ENCODE results near the gene TCP1.

Gene TCP1

GRCh38 chr6:159756508-159756907, 32.9 kb downstream of the TCP1 start:
- H3K4me1 ChIP-seq (ENCODE audit: low read length) = no peaks in the 10 kb centered on the region
- DNase-seq = no peak
- H3K4me2 ChIP-seq (ENCODE audit: low read depth, low read length) = no peak overlapping the region
- H4K20me1 ChIP-seq (ENCODE audit: insufficient read depth, low read length) = no peaks in the 10 kb centered on the region; the same call in 1 of the 2 replicates
- no peaks in the 10 kb centered on the region for H3K9me2 ChIP-seq (replicated peaks; ENCODE audit: insufficient read depth, low read length)
- peaks cover 12% of the 10 kb centered on the region for H3F3A ChIP-seq (ENCODE audit: insufficient read depth, low read length)
- no peaks in the 10 kb centered on the region for H3K9me3 ChIP-seq (replicated peaks; ENCODE audit: insufficient read depth, low read length)
- H3K27ac ChIP-seq (ENCODE audit: low read length) = no peak overlapping the region
- no peak overlapping the region for H2AFZ ChIP-seq (ENCODE audit: low read length)
- no peak overlapping the region for H3K4me3 ChIP-seq (ENCODE audit: low read length)
- H3K79me2 ChIP-seq (ENCODE audit: low read length) = no peaks in the 10 kb centered on the region
- TF ChIP-seq EZH2phosphoT487 (IDR thresholded peaks at IDR 0.05; ENCODE audit: low read length) (no peak), CTCF (IDR thresholded peaks at IDR 0.05; ENCODE audit: low read length) (no peak), EZH2 (optimal IDR thresholded peaks at IDR 0.05; ENCODE audit: low read depth, low read length) (no peak)
- H3K27me3 ChIP-seq (replicated peaks; ENCODE audit: insufficient read depth, low read length) = no peaks in the 10 kb centered on the region
- no peaks in the 10 kb centered on the region for H3K36me3 ChIP-seq (replicated peaks; ENCODE audit: insufficient read depth, low read length)
- no peak overlapping the region for H3K9ac ChIP-seq (ENCODE audit: low read length)

GRCh38 chr6:159754959-159755914, 34.2 kb downstream of the TCP1 start:
- peaks cover 6% of the 10 kb centered on the region for H3F3A ChIP-seq (ENCODE audit: insufficient read depth, low read length)
- no peaks in the 10 kb centered on the region for H3K27me3 ChIP-seq (replicated peaks; ENCODE audit: insufficient read depth, low read length)
- no peak for DNase-seq
- H3K79me2 ChIP-seq (ENCODE audit: low read length) = no peaks in the 10 kb centered on the region
- no peak overlapping the region for H3K4me3 ChIP-seq (ENCODE audit: low read length)
- no peak overlapping the region for H3K27ac ChIP-seq (ENCODE audit: low read length)
- no peaks in the 10 kb centered on the region for H3K4me1 ChIP-seq (ENCODE audit: low read length)
- H2AFZ ChIP-seq (ENCODE audit: low read length) = no peak overlapping the region
- no peaks in the 10 kb centered on the region; the same call in 1 of the 2 replicates for H4K20me1 ChIP-seq (ENCODE audit: insufficient read depth, low read length)
- no peak overlapping the region for H3K4me2 ChIP-seq (ENCODE audit: low read depth, low read length)
- no peak overlapping the region for H3K9ac ChIP-seq (ENCODE audit: low read length)
- TF ChIP-seq EZH2phosphoT487 (IDR thresholded peaks at IDR 0.05; ENCODE audit: low read length) (no peak), CTCF (IDR thresholded peaks at IDR 0.05; ENCODE audit: low read length) (no peak), EZH2 (optimal IDR thresholded peaks at IDR 0.05; ENCODE audit: low read depth, low read length) (no peak)
- no peaks in the 10 kb centered on the region for H3K9me3 ChIP-seq (replicated peaks; ENCODE audit: insufficient read depth, low read length)
- H3K9me2 ChIP-seq (replicated peaks; ENCODE audit: insufficient read depth, low read length) = no peaks in the 10 kb centered on the region
- no peaks in the 10 kb centered on the region for H3K36me3 ChIP-seq (replicated peaks; ENCODE audit: insufficient read depth, low read length)

- Histone ChIP-seq H3K4me2 (ENCODE audit: low read depth, low read length) (no peak overlapping the region), H3K79me2 (ENCODE audit: low read length) (no peaks in the 10 kb centered on the region), H2AFZ (ENCODE audit: low read length) (no peak overlapping the region), H3F3A (ENCODE audit: insufficient read depth, low read length) (no peaks in the 10 kb centered on the region), H3K27me3 (replicated peaks; ENCODE audit: insufficient read depth, low read length) (no peaks in the 10 kb centered on the region), H3K4me1 (ENCODE audit: low read length) (no peaks in the 10 kb centered on the region), H3K9me2 (replicated peaks; ENCODE audit: insufficient read depth, low read length) (no peaks in the 10 kb centered on the region), H4K20me1 (ENCODE audit: insufficient read depth, low read length) (no peaks in the 10 kb centered on the region; the same call in 1 of the 2 replicates), H3K36me3 (replicated peaks; ENCODE audit: insufficient read depth, low read length) (no peaks in the 10 kb centered on the region), H3K9me3 (replicated peaks; ENCODE audit: insufficient read depth, low read length) (no peaks in the 10 kb centered on the region), H3K4me3 (ENCODE audit: low read length) (no peak overlapping the region), H3K27ac (ENCODE audit: low read length) (no peak overlapping the region), H3K9ac (ENCODE audit: low read length) (no peak overlapping the region)
- TF ChIP-seq EZH2 (optimal IDR thresholded peaks at IDR 0.05; ENCODE audit: low read depth, low read length) (no peak), EZH2phosphoT487 (IDR thresholded peaks at IDR 0.05; ENCODE audit: low read length) (no peak), CTCF (IDR thresholded peaks at IDR 0.05; ENCODE audit: low read length) (no peak)
- no peak for DNase-seq
Observed at GRCh38 chr6:159754401-159754800, 35.0 kb downstream of the TCP1 start.
